Loucy (cell line): ENCODE data around the gene THOC6.

Source experiments
- H2AFZ ChIP-seq: fragments of 200-600 bp; sonication (generic); 2 replicates; pipeline ENCODE4 v1.6.0; 2016; ENCODE audit warnings: antibody characterized with exemption, mild to moderate bottlenecking, low read length, moderate library complexity
- H3F3A ChIP-seq: fragments of 200-600 bp; 2 replicates; pipeline ENCODE4 v1.6.0; 2016; ENCODE audit warnings: antibody characterized with exemption, low read depth, mild to moderate bottlenecking
- H3K27me3 ChIP-seq: fragments of 200-600 bp; sonication (generic); 2 replicates; pipeline ENCODE4 v1.6.1; 2014; ENCODE audit warnings: low read length, mild to moderate bottlenecking; ENCODE audit not compliant: insufficient read depth, poor library complexity, severe bottlenecking
- H3K36me3 ChIP-seq: fragments of 200-600 bp; sonication (generic); 2 replicates; pipeline ENCODE4 v1.6.1; 2016; ENCODE audit warnings: low read length; ENCODE audit not compliant: insufficient read depth
- H3K4me1 ChIP-seq: fragments of 200-600 bp; sonication (generic); 2 replicates; pipeline ENCODE4 v1.5.1; 2014; ENCODE audit warnings: low read length, mild to moderate bottlenecking; ENCODE audit not compliant: insufficient read depth, poor library complexity, severe bottlenecking
- H3K4me2 ChIP-seq: fragments of 200-600 bp; sonication (generic); 2 replicates; pipeline ENCODE4 v1.6.0; 2014; ENCODE audit warnings: antibody characterized with exemption, low read length, low read depth, mild to moderate bottlenecking; ENCODE audit not compliant: poor library complexity, severe bottlenecking
- H3K4me3 ChIP-seq: fragments of 200-600 bp; sonication (generic); 2 replicates; pipeline ENCODE4 v1.5.1; 2014; ENCODE audit warnings: low read length, mild to moderate bottlenecking, mixed read lengths; ENCODE audit not compliant: poor library complexity, severe bottlenecking
- H3K79me2 ChIP-seq: fragments of 200-600 bp; sonication (generic); 2 replicates; pipeline ENCODE4 v1.6.1; 2014; ENCODE audit warnings: low read length; ENCODE audit not compliant: insufficient read depth
- H3K9ac ChIP-seq: fragments of 200-600 bp; sonication (generic); 2 replicates; pipeline ENCODE4 v1.6.0; 2014; ENCODE audit warnings: mild to moderate bottlenecking, low read depth, low read length, moderate library complexity; ENCODE audit not compliant: poor library complexity, severe bottlenecking
- H3K9me2 ChIP-seq: fragments of 200-600 bp; sonication (generic); replicated peaks from 2 replicates; pipeline ENCODE4 v1.6.1; 2016; ENCODE audit warnings: low read depth, low read length, mixed read lengths
- H3K9me3 ChIP-seq: fragments of 200-600 bp; sonication (generic); 2 replicates; pipeline ENCODE4 v1.6.1; 2014; ENCODE audit warnings: mild to moderate bottlenecking, antibody characterized with exemption, low read length, low read depth; ENCODE audit not compliant: insufficient read depth
- H4K20me1 ChIP-seq: fragments of 200-600 bp; sonication (generic); 2 replicates; pipeline ENCODE4 v1.6.0; 2014; ENCODE audit warnings: antibody characterized with exemption, low read length, mild to moderate bottlenecking; ENCODE audit not compliant: insufficient read depth, poor library complexity, severe bottlenecking
- CTCF ChIP-seq: fragments of 200-600 bp; sonication (generic); conservative IDR thresholded peaks from 2 replicates; pipeline ENCODE4 v1.5.1; 2014; ENCODE audit warnings: mild to moderate bottlenecking, antibody characterized with exemption, low read length
- EZH2phosphoT487 ChIP-seq: fragments of 200-600 bp; IDR thresholded peaks from 2 replicates; pipeline ENCODE4 v1.6.1; 2018; ENCODE audit warnings: antibody characterized with exemption, mild to moderate bottlenecking, moderate library complexity, borderline replicate concordance

THOC6 gene

DNA sequence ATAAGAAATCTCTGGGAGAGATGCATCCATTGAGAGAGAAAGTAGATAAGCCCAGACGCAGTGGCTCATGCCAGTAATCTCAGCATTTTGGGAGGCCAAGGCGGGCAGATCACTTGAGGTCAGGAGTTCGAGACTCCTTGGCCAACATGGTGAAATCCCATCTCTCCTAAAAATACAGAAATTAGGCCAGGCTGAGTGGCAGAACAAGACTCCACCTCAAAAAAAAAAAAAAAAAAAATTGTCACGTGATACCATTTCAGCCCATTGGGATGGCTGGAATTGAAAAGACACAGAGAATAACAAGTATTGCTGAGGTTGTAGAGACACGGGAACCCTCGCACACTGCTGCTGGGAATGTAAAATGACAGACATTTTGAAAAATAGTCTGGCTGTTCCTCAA, 38.7 kb downstream of the THOC6 start:
- Histone ChIP-seq H2AFZ (no peak overlapping the region), H3K79me2 (peaks cover 46% of the 10 kb centered on the region), H3K4me2 (no peak overlapping the region), H4K20me1 (peaks cover 24% of the 10 kb centered on the region), H3K27me3 (no peaks in the 10 kb centered on the region), H3K9me2 (no peaks in the 10 kb centered on the region), H3K4me3 (no peak overlapping the region), H3K36me3 (no peaks in the 10 kb centered on the region), H3K9me3 (no peaks in the 10 kb centered on the region), H3K4me1 (peaks cover 14% of the 10 kb centered on the region), H3F3A (no peaks in the 10 kb centered on the region), H3K9ac (no peak overlapping the region)
- TF ChIP-seq CTCF: no peak
- TF ChIP-seq EZH2phosphoT487: no peak

DNA sequence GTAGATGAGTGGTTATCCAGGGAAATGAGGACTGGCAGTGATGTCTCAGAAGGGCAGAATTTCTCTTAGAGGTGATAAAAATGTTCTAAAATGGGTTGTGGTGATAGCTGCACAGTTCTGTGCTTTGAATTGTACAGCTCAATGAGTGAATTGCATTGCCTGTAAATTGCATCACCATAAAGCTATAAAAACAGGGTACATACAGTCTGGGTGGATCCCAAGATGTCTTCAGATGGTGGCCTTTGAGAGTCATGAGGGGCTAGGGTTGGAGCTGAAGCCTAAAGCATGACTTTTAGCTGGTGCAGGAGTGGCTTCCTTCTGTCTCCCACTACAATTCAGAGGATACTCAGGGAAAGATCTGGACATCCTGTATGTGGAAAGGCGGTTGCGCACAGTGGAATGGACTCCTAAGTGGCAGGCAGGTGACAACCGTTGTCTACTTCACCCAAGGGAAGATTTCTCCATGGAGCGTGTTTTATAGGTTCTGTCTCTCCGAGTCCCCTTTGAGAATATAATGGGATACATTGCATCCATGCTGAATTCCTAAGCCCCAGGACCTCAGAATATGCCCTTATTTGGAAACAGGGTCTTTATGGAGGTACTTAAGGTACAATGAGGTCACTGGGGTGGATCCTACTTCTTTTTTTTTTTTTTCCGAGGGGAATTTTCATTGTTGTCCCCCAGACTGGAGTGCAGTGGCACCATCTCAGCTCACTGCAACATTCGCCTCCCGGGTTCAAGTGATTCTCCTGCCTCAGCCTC, 40.0 kb downstream of the THOC6 start:
- Histone ChIP-seq H4K20me1 (peaks cover 20% of the 10 kb centered on the region), H3K27me3 (no peaks in the 10 kb centered on the region), H3K79me2 (peaks cover 49% of the 10 kb centered on the region), H3F3A (no peaks in the 10 kb centered on the region), H3K4me1 (peaks cover 13% of the 10 kb centered on the region), H3K36me3 (no peaks in the 10 kb centered on the region), H2AFZ (no peak overlapping the region), H3K9ac (no peak overlapping the region), H3K9me2 (no peaks in the 10 kb centered on the region), H3K4me2 (no peak overlapping the region), H3K9me3 (no peaks in the 10 kb centered on the region), H3K4me3 (no peak overlapping the region)
- no peak for TF ChIP-seq CTCF
- TF ChIP-seq EZH2phosphoT487: no peak

GRCh38 chr16:3065069-3065741, 41.4 kb downstream of the THOC6 start, which contains the start of gene IL32:
IL32 (plus strand) TSS chr16:3065640; CDS start chr16:3065812, 172 bp downstream.
- peaks cover 20% of the 10 kb centered on the region for H4K20me1 ChIP-seq
- H3K79me2 ChIP-seq: peaks cover 45% of the 10 kb centered on the region
- peak within 1 kb of the TSS; percentile 87 for H3K9ac ChIP-seq
- peak within 1 kb of the TSS; percentile 80 for H2AFZ ChIP-seq
- H3K4me2 ChIP-seq: peak within 1 kb of the TSS; percentile 99
- peaks cover 8% of the 10 kb centered on the region for H3K4me1 ChIP-seq
- H3K9me3 ChIP-seq: no peaks in the 10 kb centered on the region
- TF ChIP-seq CTCF (no peak), EZH2phosphoT487 (no peak)
- H3K27me3 ChIP-seq: no peaks in the 10 kb centered on the region
- no peaks in the 10 kb centered on the region for H3F3A ChIP-seq
- no peaks in the 10 kb centered on the region for H3K9me2 ChIP-seq
- no peaks in the 10 kb centered on the region for H3K36me3 ChIP-seq
- H3K4me3 ChIP-seq: peak within 1 kb of the TSS; percentile 95
